NCI-H345 treated with DMSO at 0.1 percent for 48 hours (cell line): ENCODE results near the gene LPAR1.

ENCODE experiments used
- DNase-seq: peaks from one replicate; lab custom pipeline; 2025; ENCODE audit not compliant: unreplicated experiment; lab: John Stamatoyannopoulos, UW

Gene LPAR1

GRCh38 chr9:111037708-111038330, 451 bp downstream of the LPAR1 start:
- no peak for DNase-seq

- DNase-seq = no peak
These were observed 938 bp downstream of the LPAR1 start for GRCh38 chr9:111037356-111037707.

GRCh38 chr9:111036946-111037345, 1.3 kb downstream of the LPAR1 start:
- no peak for DNase-seq

GRCh38 chr9:111036429-111036789, 1.9 kb downstream of the LPAR1 start:
- no peak for DNase-seq

- no peak for DNase-seq
These were observed 2.5 kb downstream of the LPAR1 start for GRCh38 chr9:111035543-111036428.

- no peak for DNase-seq
These were observed 3.3 kb downstream of the LPAR1 start for GRCh38 chr9:111034898-111035539.

GRCh38 chr9:111034170-111034897, 3.9 kb downstream of the LPAR1 start:
- DNase-seq = no peak

- DNase-seq = no peak
These were observed 7.8 kb downstream of the LPAR1 start for GRCh38 chr9:111030492-111030891.

GRCh38 chr9:111029260-111029659, 9.0 kb downstream of the LPAR1 start:
- DNase-seq = no peak

- DNase-seq = no peak
These were observed 10.5 kb downstream of the LPAR1 start for GRCh38 chr9:111027798-111028197.

- DNase-seq = no peak
These were observed 15.1 kb downstream of the LPAR1 start for GRCh38 chr9:111023128-111023527.

- no peak for DNase-seq
These were observed 17.7 kb downstream of the LPAR1 start for GRCh38 chr9:111020594-111020993.

- no peak for DNase-seq
These were observed 21.7 kb downstream of the LPAR1 start for GRCh38 chr9:111016426-111017045.

- DNase-seq = no peak
These were observed 22.3 kb downstream of the LPAR1 start for GRCh38 chr9:111016016-111016415.

GRCh38 chr9:111013707-111014106, 24.6 kb downstream of the LPAR1 start:
- DNase-seq = no peak

GRCh38 chr9:111013250-111013649, 25.0 kb downstream of the LPAR1 start:
- no peak for DNase-seq

- no peak for DNase-seq
These were observed 29.9 kb downstream of the LPAR1 start for GRCh38 chr9:111008158-111009075.

- no peak for DNase-seq
These were observed 32.4 kb downstream of the LPAR1 start for GRCh38 chr9:111005746-111006470.

- DNase-seq = no peak
These were observed 33.3 kb downstream of the LPAR1 start for GRCh38 chr9:111004936-111005335.
